GM21447 (cell line): ENCODE data around the gene BMF.
"Not testable (repeated sequence)": the region's sequence is repeated elsewhere in the genome, so short reads cannot be mapped to it uniquely, and the experiment has no call there.

ENCODE experiments used
- ATAC-seq: cut with Tn5 transposase; IDR thresholded peaks from one replicate; pipeline ENCODE4 v1.9.1; 2021; ENCODE audit not compliant: unreplicated experiment

The BMF gene

DNA sequence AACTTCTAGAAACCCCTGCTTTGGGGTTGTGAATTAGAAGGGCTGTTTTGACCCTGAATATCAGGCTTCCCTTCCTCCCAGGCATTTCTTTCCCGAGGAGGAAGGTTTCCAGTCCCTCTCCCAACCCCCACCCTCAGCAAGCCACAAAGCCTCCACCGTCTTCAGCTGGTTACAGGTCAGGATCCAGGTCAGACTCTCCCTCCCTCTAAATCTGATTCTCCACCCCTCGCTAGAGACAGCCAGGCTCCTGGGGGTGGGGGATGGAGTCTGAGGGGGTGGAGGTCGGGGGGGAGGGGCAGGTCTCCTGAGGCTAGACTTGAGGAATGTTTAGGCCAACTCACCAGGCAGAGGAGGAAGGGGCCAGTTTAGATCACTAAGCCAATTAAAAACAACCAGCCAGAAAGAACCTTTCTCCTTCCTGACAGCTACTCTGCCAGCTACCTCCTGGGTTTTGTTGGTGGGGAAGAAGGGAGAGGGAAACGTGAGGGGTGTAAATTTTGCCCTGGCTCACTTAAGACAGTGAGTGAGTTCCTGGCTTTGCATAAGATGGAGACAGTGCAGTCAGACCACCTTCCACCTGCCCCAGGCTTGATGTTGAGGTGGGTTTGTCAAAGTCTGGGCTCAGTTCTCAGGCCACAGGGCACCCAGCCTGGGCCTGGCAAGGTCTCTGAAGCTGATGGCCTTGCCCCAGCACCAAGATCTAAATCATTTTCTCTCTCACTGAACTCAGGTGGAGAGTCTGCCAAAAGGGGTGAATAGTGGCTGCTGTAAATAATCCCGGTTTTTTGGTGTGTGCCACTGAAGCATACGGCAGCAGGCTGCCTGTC is 19.5 kb downstream of the BMF start:
- no peak for ATAC-seq

DNA sequence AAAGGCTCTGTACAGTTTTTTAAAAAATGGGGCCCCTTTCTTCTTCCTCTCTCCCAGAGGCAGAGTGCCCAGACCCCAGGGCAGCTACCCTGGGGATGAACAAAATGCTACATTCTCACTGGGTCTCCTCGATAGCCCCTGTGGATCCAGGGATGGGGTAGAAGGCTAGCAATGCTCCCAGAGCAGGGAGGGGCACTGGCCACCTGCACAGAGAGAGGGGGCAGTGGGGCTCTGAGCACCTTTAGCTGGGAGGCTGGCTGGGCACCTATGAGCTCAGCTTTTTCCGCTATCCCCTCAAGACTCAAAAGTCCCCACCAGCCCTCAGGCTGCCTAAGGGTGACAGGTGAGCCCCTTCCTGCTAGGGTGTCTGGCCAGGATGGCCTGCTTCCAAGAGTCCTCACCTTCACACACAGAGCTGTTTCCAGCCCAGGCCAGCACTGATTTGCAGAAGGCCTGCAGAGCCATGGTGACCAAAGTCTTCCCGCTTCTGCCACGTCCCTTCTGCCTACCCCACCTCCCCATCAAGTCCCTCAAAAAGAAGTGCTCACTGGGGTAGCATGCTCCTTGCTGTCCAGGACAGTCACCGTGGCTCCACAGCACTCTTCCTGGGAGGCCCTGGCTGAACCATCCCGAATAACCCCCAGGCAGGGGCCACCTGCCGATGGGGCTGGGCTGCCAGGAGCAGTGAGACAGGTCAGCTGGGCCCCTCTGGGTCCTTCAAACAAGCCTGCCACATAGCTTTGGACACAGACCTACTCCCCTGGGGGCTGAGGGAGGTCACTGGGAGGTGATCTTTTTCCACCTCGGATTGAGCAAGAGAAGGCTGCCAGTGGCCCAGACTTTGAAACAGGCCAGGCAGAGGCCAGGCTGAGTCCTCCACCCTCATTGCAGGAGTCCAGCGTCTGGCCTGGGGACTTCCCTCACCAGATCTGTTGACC is 20.4 kb downstream of the BMF start:
- no peak for ATAC-seq

DNA sequence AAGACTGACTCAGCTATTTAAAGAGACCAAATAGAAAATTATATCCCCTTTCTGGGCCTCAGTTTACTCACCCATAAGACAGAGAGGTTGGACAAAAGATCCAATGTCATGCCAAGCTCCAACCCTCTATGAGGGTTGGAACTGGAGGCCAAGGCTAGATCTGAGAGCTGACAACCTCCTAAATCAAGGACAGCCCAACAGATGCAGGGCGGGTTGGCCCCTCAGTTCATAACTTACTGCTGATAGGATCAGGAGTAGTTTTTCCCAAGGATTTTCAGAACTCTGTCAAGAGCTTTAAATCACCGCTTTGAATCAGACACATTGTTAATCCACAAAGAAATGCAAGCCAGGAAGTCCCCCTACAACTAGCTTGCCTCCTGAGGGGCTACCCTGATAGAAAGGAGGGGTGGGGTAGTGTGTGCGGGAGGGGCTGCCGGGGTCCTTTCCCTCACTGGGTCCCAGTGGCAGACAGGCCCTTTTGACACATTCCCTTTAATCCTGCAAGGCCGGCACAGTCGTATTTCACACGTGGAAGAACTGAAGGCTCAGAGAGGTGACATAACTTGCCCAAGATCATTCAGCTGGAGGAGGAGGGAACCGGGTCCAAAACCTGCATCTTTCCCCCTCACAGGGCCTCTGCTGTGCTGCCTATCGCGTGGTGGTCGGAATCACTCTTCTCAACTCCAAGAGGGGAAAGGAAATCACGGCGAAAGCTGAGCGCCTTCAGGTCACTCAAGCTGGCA is 21.4 kb downstream of the BMF start:
- ATAC-seq = no peak

DNA sequence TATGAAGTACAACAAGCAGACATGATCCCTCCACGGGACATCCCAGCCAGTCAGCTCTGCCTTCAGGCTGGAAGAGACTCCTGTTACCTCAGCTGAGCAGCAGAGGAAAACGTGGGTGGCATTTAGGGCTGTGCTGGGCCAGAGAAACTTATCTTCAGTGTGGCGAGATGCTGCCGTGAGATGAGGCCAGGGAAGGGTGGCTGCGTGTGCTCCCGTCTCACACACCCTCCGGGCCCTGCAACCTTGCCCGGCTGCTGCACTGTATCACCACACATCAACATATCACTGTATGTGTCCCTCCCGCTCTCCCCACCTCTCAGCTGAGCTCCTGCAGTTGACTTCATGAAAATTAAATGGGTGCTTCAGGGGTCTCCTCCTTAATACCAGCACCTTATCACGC is 23.4 kb downstream of the BMF start:
- ATAC-seq = no peak

DNA sequence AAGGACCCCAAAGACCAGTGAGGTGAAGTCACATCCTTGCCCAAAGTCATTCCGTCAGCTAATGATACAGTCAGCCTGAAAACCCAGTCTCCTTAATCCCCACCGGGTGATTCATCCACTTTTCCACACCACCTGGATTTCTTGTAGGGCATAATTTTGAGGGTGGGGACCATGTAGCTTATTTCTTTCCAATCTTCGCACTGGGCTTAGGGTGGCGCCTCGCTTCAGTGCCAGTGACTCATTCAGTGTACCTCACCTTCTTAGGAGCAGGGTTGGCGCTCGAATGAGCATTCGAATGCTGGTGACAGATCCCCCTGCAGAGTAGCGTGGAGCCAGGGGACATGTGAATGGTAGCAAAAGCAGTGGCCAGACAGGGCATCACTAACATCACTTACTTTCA is 24.0 kb downstream of the BMF start:
- no peak for ATAC-seq

DNA sequence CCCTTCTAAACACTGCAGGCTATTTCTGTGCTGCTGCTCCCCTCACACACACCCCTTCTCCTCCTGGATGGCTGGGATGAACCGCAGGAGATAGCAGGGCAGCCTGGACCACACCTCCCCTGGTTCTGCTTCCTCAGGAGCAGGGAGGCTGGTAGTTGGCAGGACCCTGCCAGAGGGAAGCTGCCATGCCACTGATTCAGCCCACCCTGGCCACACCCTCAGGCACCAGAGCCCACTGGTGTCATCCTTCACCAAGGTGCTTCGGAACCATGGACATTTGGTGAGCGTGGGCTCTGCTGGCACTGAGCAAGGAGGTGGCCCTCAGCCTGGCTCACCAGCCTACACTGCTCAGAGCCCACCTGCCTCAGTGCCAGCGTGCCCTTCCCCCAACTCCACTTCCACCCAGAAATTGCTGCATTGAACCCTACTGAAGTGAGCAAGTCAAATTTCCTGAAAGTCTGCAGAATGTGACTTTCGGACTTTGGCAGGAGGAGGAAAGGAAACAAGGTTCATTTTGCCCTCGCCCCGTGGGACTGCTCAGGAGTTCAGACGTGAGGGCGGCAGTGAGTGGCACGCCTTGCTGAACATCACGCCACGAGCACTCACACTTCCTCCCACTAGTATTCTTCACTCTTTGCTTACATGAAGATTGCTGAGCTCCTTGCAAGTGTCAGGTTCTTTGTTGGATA is 26.3 kb downstream of the BMF start:
- ATAC-seq = no peak

DNA sequence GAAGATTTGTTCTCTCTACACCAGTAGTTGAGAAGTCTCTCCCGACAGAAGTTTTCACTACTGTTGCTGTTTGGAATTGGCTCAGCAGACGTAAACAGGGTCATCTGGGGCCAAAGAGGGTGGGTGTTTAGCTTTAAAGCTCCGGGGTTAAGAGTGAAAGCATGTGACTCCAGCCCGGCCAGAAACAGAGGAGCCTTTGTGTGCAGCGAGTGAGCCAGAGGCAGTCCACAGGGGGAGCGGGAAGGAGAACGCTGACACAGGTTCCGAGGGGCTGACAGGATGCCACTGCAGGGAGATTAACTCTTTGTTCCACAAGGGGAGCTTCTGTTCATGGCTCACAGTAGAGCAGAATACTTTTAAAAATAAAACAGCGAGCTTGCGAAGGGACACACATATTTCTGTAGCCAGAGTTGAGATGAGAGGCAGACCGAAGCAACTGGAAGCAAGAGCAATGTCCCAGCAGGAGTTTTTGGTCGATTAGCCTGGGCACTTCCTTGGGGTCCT is 26.9 kb downstream of the BMF start:
- no peak for ATAC-seq

DNA sequence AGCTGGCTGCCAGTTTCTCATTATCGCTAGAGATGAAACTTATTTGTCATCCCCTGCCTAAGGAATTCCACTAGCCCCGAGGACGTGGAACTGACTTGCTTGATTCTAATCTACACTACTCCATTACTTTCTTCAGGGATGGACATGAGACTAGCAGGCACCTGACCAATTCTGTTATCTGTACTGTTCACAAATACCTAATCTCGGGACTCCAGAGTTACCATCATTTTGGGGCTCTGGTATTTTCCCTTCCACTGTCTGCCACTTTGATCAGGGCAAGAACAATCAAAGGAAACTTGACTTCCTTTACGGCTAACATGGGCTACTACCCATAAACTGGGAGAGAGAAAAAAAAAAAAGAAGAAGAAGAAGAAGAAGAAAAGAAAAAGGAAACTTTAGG is 27.8 kb downstream of the BMF start:
- no peak for ATAC-seq

DNA sequence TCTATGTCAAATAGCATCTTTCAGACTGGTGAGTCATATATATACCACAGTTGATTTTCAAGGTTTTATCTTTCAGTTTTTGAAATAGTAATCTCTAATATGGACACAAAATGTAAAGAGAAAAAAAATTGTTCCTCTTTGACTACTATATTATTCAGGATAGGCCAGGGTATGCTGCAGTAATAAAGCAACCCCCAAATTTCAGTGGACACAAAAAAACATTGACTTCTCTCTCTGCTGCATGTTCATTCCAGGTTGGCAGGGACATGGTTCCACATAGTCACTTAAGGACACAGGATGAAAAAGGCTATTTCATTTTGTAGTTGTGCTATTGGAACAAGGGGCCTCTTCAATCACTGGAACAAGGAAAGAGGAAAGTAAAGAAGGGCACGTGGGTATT is 28.6 kb downstream of the BMF start:
- ATAC-seq = no peak

DNA sequence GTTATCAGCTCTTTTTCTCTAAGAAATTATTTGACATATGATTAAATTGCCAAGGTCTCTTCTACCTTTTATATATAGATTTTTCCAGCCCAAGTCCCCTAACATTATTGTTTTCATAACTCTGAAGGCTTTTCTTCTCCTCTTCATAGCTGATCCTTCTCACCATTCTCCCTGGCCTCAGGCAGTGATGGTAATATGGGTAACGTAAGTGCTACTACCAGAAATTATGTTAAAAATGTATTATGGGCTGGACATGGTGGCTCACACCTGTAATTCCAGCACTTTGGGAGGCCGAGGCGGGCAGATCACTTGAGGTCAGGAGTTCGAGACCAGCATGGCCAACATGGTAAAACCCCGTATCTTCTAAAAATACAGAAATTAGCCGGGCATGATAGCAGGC is 29.2 kb downstream of the BMF start:
- no peak for ATAC-seq

DNA sequence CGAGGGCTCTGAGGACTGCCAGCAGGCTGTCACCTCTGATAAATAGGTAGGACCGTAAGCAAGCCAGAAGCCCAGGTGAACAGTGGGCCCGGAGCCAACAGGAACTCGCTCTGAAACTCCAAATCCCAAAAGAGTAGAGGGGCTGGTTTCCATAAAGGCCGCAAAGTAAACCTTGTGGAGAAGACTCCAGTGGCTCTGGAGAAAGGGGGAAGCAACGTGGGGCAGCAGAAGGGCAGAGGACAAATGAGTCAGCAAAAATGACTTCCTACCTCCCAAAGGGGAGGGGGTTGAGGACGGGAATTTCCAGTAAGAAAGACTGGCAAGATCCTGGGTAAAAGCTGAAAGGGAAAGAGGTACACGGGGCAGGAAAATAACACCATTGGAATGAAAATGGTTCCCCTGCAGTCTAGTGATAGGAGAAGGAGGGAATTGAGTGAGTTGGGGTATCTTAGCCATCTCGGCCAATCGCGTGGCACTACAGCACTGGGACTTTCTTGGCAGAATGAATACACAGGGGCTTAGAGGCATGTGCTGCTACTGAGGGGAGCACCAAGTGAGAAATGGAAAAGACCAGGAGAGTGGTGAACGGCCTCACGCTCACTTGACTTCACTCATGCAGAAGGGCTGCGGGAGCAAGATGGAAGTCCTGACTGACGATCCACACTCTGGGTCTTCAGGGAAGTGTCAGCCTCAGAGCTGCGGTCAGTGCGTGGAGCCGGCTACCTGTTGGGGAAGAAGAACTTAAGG is 33.2 kb downstream of the BMF start:
- ATAC-seq = no peak

DNA sequence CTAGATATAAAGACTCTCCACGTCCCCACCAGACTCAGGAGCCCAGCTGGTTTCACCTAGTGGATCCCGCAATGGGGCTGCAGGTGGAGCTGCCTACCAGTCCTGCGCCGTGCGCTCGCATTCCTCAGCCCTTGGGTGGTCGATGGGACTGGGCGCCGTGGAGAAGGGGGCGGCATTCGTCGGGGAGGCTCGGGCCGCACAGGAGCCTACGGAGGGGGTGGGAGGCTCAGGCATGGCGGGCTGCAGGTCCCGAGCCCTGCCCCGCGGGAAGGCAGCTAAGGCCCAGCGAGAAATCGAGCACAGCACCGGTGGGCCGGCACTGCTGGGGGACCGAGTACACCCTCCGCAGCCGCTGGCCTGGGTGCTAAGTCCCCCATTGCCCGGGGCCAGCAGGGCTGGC is 34.0 kb downstream of the BMF start:
- not testable (repeated sequence) for ATAC-seq

DNA sequence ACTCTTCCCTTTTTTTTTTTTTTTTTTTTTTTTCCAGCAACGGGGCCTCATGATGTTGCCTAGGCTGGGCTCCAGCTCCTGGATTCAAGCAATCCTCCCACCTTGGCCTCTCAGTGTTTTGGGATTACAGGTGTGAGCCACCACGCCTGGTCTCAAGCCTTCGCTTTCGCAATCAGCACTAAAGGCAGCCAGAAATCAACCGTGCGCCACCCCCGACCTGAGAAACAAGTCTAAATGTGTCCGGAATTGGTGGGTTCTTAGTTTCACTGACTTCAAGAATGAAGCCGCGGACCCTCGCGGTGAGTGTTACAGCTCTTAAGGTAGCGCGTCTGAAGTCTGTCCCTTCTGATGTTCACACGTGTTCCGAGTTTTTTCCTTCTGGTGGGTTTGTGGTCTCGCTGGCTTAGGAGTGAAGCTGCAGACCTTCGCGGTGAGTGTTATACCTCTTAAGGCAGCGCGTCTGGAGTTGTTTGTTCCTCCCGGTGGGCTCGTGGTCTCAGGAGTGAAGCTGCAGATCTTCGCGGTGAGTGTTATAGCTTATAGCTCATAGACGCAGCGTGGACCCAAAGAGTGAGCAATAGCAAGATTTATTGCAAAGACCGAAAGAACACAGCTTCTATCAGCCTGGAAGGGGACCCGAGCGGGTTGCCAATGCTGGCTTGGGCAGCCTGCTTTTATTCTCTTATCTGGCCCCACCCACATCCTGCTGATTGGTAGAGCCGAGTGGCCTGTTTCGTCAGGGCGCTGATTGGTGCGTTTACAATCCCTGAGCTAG is 34.8 kb downstream of the BMF start:
- ATAC-seq = not testable (repeated sequence)

DNA sequence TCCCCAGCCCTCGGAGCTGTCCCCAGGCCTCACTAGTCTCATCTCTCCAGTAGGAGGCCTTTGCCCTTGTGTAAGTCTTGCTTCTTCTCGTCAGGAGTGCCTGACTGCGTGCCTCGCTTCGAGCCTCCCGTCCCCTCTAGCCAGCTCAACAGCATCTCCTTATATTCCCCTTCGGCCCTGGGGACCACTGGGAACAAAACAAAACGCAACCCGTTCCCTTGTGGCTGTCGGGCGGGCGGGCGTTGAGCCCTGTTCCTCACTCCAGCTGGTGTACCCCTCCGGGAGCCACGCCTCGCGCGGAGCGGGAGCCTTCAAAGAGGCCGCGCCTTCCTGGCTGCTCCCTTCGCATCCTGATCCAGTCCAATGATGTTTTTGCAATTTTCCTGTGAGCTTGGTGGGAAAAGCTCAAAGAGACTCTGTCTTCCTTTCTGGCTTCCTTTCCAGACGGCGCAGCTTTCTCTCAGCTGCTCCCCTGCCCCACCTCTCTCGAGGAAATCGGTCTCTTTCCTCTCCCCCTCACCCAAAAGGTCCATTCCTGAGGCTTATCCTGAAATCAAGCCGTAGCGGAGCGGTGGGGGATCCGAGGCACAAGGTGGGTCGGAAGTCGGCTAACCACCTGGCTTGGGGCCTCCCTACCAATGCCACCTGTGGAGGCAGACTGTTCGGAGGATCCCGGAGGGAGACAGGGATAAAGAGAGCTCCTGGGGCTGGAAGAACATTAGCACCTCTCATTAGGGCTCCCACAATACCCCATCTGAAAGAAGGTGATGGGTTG is 36.3 kb downstream of the BMF start:
- ATAC-seq = no peak

DNA sequence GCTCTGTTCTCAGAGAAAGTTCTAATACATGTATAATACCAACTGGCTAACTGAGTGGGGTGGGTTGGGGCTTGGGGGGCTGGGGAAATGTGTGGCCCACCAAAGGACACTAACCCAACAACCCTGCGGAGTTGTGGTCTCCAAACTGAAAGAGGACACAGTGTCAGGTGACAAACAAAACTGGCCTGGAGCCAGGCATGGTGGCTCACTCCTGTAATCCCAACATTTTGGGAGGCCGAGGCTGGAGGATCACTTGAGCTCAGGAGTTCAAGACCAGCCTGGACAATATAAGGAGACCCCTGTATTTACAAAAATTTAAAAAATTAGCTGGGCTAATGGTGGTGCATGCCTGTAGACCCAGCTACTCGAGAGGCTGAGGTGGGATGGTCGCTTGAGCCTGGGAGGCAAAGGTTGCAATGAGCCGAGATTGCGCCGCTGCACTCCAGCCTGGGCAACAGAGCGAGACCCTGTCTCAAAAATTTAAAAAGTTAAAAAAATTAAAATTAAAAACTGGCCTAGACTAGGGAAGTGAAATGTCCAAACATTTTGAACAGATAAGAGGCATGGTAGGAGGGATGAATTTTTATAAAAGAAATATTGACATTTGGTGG is 38.0 kb downstream of the BMF start:
- ATAC-seq = no peak

DNA sequence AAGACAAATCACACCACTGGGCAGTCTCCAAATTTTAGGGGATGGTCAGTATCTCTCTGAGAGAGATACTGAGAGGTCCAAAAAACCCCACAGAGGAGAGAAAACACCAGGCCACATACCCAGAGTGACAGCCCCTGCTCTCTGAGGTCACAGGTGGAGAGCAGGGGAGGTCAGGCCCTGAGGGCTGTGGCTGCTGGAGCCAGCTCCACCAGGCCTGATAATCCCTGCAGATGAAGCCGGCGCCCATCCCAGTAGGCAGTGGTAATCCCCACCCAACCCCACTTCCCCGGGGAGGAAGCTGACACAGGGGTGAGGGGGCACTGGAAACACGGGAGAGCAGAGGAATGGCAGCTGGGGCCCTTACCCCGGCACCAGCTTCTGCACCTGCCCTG is 38.5 kb downstream of the BMF start:
- peak; percentile 19 for ATAC-seq

DNA sequence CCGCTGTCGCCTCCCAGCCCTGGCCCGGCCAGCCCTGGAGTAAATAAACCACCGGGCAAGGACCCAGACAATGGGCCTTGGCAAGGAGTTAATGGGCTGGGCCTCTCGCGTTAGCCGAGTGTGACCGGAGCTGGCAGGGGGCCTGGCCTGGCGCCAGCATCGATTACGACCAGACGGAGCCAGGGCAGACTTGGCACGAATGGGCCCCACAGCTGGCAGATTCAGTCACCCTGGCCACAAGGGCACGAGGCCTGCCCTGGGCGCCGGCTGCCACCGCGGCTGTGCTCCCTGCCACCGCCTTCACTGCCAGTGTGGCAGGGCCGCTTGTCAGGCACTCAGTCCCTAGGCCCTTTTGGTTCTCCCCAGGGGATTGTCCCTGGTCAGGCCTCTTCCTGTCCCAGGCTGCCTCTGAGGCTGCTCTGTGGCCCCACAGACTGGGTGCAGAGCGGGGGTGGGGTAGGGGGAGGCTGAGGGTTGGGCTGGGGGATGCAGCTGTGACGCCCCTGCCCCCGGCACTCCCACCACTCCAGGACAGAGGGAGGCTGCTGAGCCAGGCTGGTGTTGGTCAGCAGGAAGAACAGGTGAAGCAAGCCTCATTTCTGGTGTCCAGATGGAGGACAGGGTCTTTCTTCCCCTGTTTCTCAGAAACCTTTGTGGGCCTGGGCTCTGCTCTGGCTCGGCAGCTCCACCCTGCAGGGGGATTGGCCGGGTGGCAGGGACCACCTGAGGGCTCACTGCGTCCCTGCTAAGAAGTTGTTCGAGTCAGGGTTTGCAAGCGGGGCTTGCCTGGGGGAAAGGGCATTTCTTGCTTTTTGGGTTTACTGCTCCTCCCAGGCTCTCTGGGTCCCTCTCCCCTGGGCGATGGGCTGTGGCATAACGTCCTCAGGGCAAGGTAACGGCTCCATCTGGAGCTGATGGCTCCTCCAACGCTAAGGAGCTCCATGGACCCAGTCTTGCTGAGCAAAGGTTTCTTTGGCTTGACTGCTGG is 39.2 kb downstream of the BMF start:
- ATAC-seq = peak; percentile 62
